GM12878 (cell line): Measurements from ENCODE around the gene FKBP9. TPM values are rescaled to one million over a fixed set of nuclear protein-coding genes. Genes with fewer than 3 reads are reported as not detected.
A peak's percentile ranks its signal among the peaks of the same experiment; 100 is the strongest.

Source experiments
- ATAC-seq: fragments of 200-7000 bp; cut with Tn5 transposase; 3 replicates; pipeline ENCODE4 v1.9.1; 2020; ENCODE audit warnings: mild to moderate bottlenecking, moderate library complexity
- BruUV-seq: library from RNA; stranded (reverse); fragments of 400-500 nt; replicated peaks from 2 replicates; lab custom pipeline; 2021; lab: Mats Ljungman, UMichigan
- CTCF ChIA-PET: fragments of 300-600 bp; sonication (Branson Sonifier 250); formaldehyde crosslinking; extraction: SDS; loops from one replicate; lab custom pipeline; 2021; ENCODE audit warnings: inconsistent platforms; lab: Yijun Ruan, JAX
- POLR2A ChIA-PET: fragments of 350-600 bp; formaldehyde crosslinking; extraction: SDS; loops from one replicate; lab custom pipeline; 2021; ENCODE audit warnings: inconsistent platforms; lab: Charles Lee
- RAD21 ChIA-PET: fragments of 300-600 bp; sonication (Branson Sonifier 250); formaldehyde crosslinking; loops from one replicate; lab custom pipeline; 2023; ENCODE audit warnings: antibody characterized with exemption; ENCODE audit not compliant: unreplicated experiment; lab: Charles Lee
- SMC1A ChIA-PET: fragments of 300-600 bp; sonication (Branson Sonifier 250); formaldehyde crosslinking; loops from one replicate; lab custom pipeline; 2023; ENCODE audit not compliant: unreplicated experiment, uncharacterized antibody; lab: Charles Lee
- DNase-seq: peaks from one replicate; pipeline ENCODE4 v3.0.0-alpha.2; 2011; ENCODE audit warnings: low read depth, low spot score
- FAIRE-seq: peaks from 3 replicates; lab custom pipeline; 2011; peaks lifted over from hg19 to GRCh38; lab: Jason Lieb, UNC
- H2AFZ ChIP-seq: 2 replicates; pipeline ENCODE4 v1.6.0; 2011; ENCODE audit warnings: low read depth, low read length, control low read depth; ENCODE audit not compliant: control insufficient read depth
- H3K27ac ChIP-seq: 2 replicates; pipeline ENCODE4 v1.5.1; 2011; ENCODE audit warnings: control low read depth; ENCODE audit not compliant: control insufficient read depth, insufficient read depth
- H3K27me3 ChIP-seq, 2 experiments: replicated peaks in 1 of 2; 2 replicates each; pipeline versions ENCODE4 v1.6.0 to v1.6.1; 2011; ENCODE audit warnings: low read length in 1 of 2; ENCODE audit not compliant: control insufficient read depth in 2 of 2, insufficient read depth in 2 of 2
- H3K36me3 ChIP-seq, 2 experiments: 2 replicates each; pipeline ENCODE4 v1.5.1; 2011; ENCODE audit warnings: low read length in 1 of 2; ENCODE audit not compliant: control insufficient read depth in 2 of 2, insufficient read depth in 2 of 2
- H3K4me1 ChIP-seq: 2 replicates; pipeline ENCODE4 v1.6.1; 2011; ENCODE audit warnings: mild to moderate bottlenecking, low read length, moderate library complexity, mixed read lengths; ENCODE audit not compliant: control insufficient read depth, insufficient read depth
- H3K4me2 ChIP-seq: 2 replicates; pipeline ENCODE4 v1.6.0; 2011; ENCODE audit warnings: control low read depth; ENCODE audit not compliant: control insufficient read depth, insufficient read depth
- H3K4me3 ChIP-seq: fragments of 200-600 bp; sonication (generic); 2 replicates; pipeline ENCODE4 v1.5.1; 2016
- H3K79me2 ChIP-seq: 2 replicates; pipeline ENCODE4 v1.6.0; 2011; ENCODE audit warnings: low read length; ENCODE audit not compliant: control insufficient read depth, insufficient read depth
- H3K9ac ChIP-seq: 2 replicates; pipeline ENCODE4 v1.8.0; 2011; ENCODE audit warnings: low read length, control low read depth, mixed read lengths; ENCODE audit not compliant: control insufficient read depth, insufficient read depth
- H3K9me3 ChIP-seq: replicated peaks from 3 replicates; pipeline ENCODE4 v1.5.1; 2011; ENCODE audit warnings: mild to moderate bottlenecking, low read length; ENCODE audit not compliant: control insufficient read depth, insufficient read depth
- H4K20me1 ChIP-seq: 2 replicates; pipeline ENCODE4 v1.6.0; 2011; ENCODE audit not compliant: control insufficient read depth, insufficient read depth
- CBFB ChIP-seq: IDR thresholded peaks from 2 replicates; pipeline ENCODE4 v1.6.1; 2016; ENCODE audit warnings: antibody characterized with exemption, low read depth
- HDAC6 ChIP-seq: fragments of 200-600 bp; sonication (generic); IDR thresholded peaks from one replicate; pipeline ENCODE4 v1.8.0; 2017; ENCODE audit warnings: antibody characterized with exemption; ENCODE audit not compliant: unreplicated experiment
- IRF4 ChIP-seq: IDR thresholded peaks from 2 replicates; pipeline ENCODE4 v1.6.1; 2011; ENCODE audit warnings: low read depth, low read length
- JUNB ChIP-seq: IDR thresholded peaks from 2 replicates; pipeline ENCODE4 v1.6.1; 2016; ENCODE audit warnings: antibody characterized with exemption, mild to moderate bottlenecking
- NFYB ChIP-seq: IDR thresholded peaks from 2 replicates; pipeline ENCODE4 v1.6.1; 2011; ENCODE audit warnings: low read depth, mild to moderate bottlenecking, low read length, improper control_type of control experiment, moderate library complexity; ENCODE audit not compliant: insufficient read depth
- PAX5 ChIP-seq: IDR thresholded peaks from 2 replicates; pipeline ENCODE4 v1.6.1; 2011; ENCODE audit warnings: low read depth, low read length, borderline replicate concordance
- RELA ChIP-seq: fragments of 450-650 bp; IDR thresholded peaks from 2 replicates; pipeline ENCODE4 v1.8.0; 2014; ENCODE audit warnings: borderline replicate concordance; ENCODE audit not compliant: partially characterized antibody
- RUNX3 ChIP-seq: IDR thresholded peaks from 2 replicates; pipeline ENCODE4 v1.6.1; 2012; ENCODE audit warnings: low read length, inconsistent platforms
- SIX5 ChIP-seq: IDR thresholded peaks from 2 replicates; pipeline ENCODE4 v1.6.1; 2011; ENCODE audit warnings: mild to moderate bottlenecking, low read depth, low read length, moderate library complexity; ENCODE audit not compliant: severe bottlenecking
- TCF7 ChIP-seq: IDR thresholded peaks from 2 replicates; pipeline ENCODE4 v1.6.1; 2014; ENCODE audit warnings: antibody characterized with exemption, borderline replicate concordance
- WGBS: methylation state at CpG from one replicate; pipeline ENCODE4 v1.1.6; 2016; ENCODE audit warnings: low lambda C conversion rate; ENCODE audit not compliant: insufficient replicate concordance, insufficient coverage; ENCODE audit errors: missing lambda C conversion rate; 5-methylcytosine and 5-hydroxymethylcytosine counted together
- in situ Hi-C: fragments of 300-500 bp; cut with MboI; formaldehyde crosslinking; loops from 9 replicates; pipeline ENCODE4 v1.14.3; 2018; ENCODE audit warnings: mixed read lengths
- intact Hi-C: fragments of 100-400 bp; cut with micrococcal nuclease; formaldehyde crosslinking; loops from one replicate; pipeline ENCODE4 v1.14.2; 2022; ENCODE audit not compliant: unreplicated experiment
- polyA plus RNA-seq, 11 experiments: library from polyadenylated mRNA; depleted of rRNA in 4 of 11; unstranded in 6 of 11; stranded (reverse) in 5 of 11; fragments of >200 nt; fragmentation: Nextera tagmentation in 4 of 11; fragmentation: Illumina TruSeq in 1 of 11; extraction: Ambion mirVana in 4 of 11; extraction: Trizol in 1 of 11; gene quantifications; 1 replicate in 1 of 11; 2 replicates in 10 of 11; pipeline versions ENCODE4 v1.2.1 to v1.2.3, GENCODE V29; 2011 to 2016; ENCODE audit warnings: inconsistent platforms in 2 of 11, missing spikeins in 2 of 11, low read depth in 1 of 11
- total RNA-seq, 4 experiments: library from RNA; depleted of rRNA in 3 of 4; stranded (reverse); fragments of >200 nt in 3 of 4; fragmentation: Illumina TruSeq in 1 of 4; extraction: Trizol in 1 of 4; gene quantifications; 2 replicates each; pipeline versions ENCODE4 v1.2.1 to v1.2.3, GENCODE V29; 2013 to 2021

Gene FKBP9
- total and polyA plus RNA-seq, 10 of the 15 experiments (the other 5 are each of a cell fraction or from before 2014, with no cell fraction given) = 0.04 to 6.6 (median 2.6) TPM

DNA sequence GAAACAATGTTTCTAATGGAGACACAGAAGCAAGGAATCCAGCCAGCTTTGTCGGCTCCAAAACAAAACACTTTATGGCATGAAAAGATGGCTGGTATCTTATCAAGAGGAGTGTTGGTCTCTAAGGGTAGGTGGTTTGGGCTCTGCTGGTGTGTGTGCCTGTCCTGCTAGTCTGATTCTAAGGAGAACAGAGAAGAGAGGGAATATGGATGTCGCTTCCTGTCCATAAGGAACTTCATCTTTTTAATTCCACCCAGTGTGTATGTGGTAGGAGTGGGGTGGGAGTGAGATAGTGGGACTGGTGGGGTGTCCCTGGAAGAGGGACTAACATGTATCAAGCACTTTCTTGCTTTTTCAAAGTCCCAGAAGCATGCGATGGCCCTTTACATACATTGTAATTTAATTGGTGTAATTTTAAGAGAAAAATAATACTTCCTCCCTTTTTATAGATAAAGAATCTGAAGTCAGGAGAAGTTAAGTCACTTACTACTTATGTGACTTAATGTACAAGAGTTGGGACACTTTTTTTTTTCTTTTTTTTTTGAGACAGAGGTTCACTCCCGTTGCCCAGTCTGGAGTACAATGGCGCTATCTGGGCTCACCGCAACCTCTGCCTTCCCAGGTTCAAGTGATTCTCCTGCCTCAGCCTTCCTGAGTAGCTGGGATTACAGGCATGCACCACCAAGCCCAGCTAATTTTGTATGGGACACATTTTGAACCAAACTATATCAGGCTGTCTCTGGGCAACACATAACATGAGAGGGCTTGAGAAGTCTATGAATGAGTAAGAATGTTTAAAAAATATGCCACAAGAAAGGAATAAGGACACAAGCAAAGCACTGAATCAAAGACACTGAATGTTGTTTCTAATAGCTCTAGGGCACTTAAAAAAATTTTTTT, 86.5 kb downstream of the FKBP9 start:
- RAD21 ChIA-PET = interaction anchor here (0.9 to 1.4 kb wide), 2 partner anchors 10 to 197 kb away, joined by 3 to 4 read pairs; no protein-coding TSS in a partner anchor
- in situ Hi-C loops = no loop called here

More for the DNA sequence above, 86.5 kb downstream of the FKBP9 start:
- no peaks in the 10 kb centered on the region; a peak in 2 of 4 replicates for H3K36me3 ChIP-seq
- ChIA-PET SMC1A (interaction anchor here (1.0 to 1.7 kb wide), 6 partner anchors 10 to 155 kb away, joined by 3 to 6 read pairs (median 4); no protein-coding TSS in a partner anchor), CTCF (interaction anchor here (0.9 to 4.9 kb wide), 5 partner anchors 9 to 65 kb away, joined by 3 to 33 read pairs (median 4); partner anchors contain the start of genes NT5C3A and RP9), POLR2A (interaction anchor here (1.7 kb wide), 1 partner anchor 19 kb away, joined by 6 read pairs; the partner anchor contains the start of gene NT5C3A)
- no peak overlapping the region for H3K9ac ChIP-seq
- H3K79me2 ChIP-seq = peaks cover 91% of the 10 kb centered on the region
- DNase-seq (no peak), ATAC-seq (0 out of 3 replicates have a peak, but pooled peaks have one; percentile 4), FAIRE-seq (no peak)
- peaks cover 5% of the 10 kb centered on the region; the same call in 1 of the 2 replicates for H3K4me1 ChIP-seq
- intact Hi-C loops = no loop called here
- H4K20me1 ChIP-seq = no peaks in the 10 kb centered on the region
- no TSS peak for BruUV-seq
- H3K27me3 ChIP-seq = no peaks in the 10 kb centered on the region
- TF ChIP-seq RELA (no peak), TCF7 (peak; percentile 83), HDAC6 (no peak), JUNB (peak; percentile 43; the same call in 1 of the 2 replicates), PAX5 (no peak), RUNX3 (peak; percentile 53), CBFB (no peak), NFYB (no peak), IRF4 (0 out of 2 replicates have a peak, but pooled peaks have one; percentile 12), SIX5 (no peak)
- no peak overlapping the region for H3K4me2 ChIP-seq
- H3K4me3 ChIP-seq = no peak overlapping the region
- peaks cover 4% of the 10 kb centered on the region; the same call in 2 of the 3 replicates for H3K9me3 ChIP-seq
- WGBS = 85% methylated on average over 6 of the region's 6 CpGs
- H3K27ac ChIP-seq = no peak overlapping the region
- no peak overlapping the region for H2AFZ ChIP-seq
